GM12891 (cell line): ENCODE data around the gene RBPJL.

ENCODE experiments used
- PAX5 ChIP-seq: IDR thresholded peaks from 2 replicates; pipeline ENCODE4 v1.6.1; 2011; ENCODE audit warnings: low read length, moderate library complexity, mild to moderate bottlenecking; ENCODE audit not compliant: insufficient read depth, severe bottlenecking
- POLR2A ChIP-seq: IDR thresholded peaks from 2 replicates; pipeline ENCODE4 v1.6.1; 2011; ENCODE audit warnings: low read depth, low read length, control low read depth
- POLR2AphosphoS5 ChIP-seq: IDR thresholded peaks from 2 replicates; pipeline ENCODE4 v1.6.1; 2011; ENCODE audit warnings: low read depth, low read length, control low read depth
- POU2F2 ChIP-seq: IDR thresholded peaks from 2 replicates; pipeline ENCODE4 v1.6.1; 2011; ENCODE audit warnings: low read depth, mild to moderate bottlenecking, control low read depth, low read length, moderate library complexity
- SPI1 ChIP-seq: IDR thresholded peaks from 2 replicates; pipeline ENCODE4 v1.6.1; 2011; ENCODE audit warnings: low read depth, low read length, control low read depth
- TAF1 ChIP-seq: IDR thresholded peaks from 2 replicates; pipeline ENCODE4 v1.6.1; 2011; ENCODE audit warnings: low read depth, low read length, control low read depth

GRCh38 chr20:45330476-45330875 is 23.8 kb downstream of the RBPJL start:
- TF ChIP-seq POLR2A (no peak), POLR2AphosphoS5 (no peak), TAF1 (no peak), SPI1 (no peak), POU2F2 (no peak), PAX5 (no peak)
